Naive thymus-derived CD4-positive, alpha-beta T cell (primary cell): ENCODE measurements around the gene CEP164. TPM values are rescaled to one million over a fixed set of nuclear protein-coding genes. Genes with fewer than 3 reads are reported as not detected.

Source experiments
- ATAC-seq: fragments of 150-1000 bp; cut with Tn5 transposase; 2 replicates; pipeline ENCODE4 v1.10.0; 2021; ENCODE audit warnings: mild to moderate bottlenecking, moderate library complexity
- CTCF ChIA-PET: fragments of 350-600 bp; sonication (Branson Sonifier 250); formaldehyde crosslinking; loops from one replicate; lab custom pipeline; 2021; ENCODE audit warnings: antibody characterized with exemption; lab: Charles Lee
- POLR2A ChIA-PET: fragments of 350-600 bp; sonication (Branson Sonifier 250); formaldehyde crosslinking; loops from one replicate; lab custom pipeline; 2021; ENCODE audit warnings: antibody characterized with exemption, inconsistent platforms; lab: Charles Lee
- DNase-seq, 9 donors: peaks; one replicate each; pipeline versions ENCODE4 v3.0.0 to v3.0.0-alpha.2; 2020 to 2022; ENCODE audit warnings: mixed read lengths in 1 of 9
- H3K27ac ChIP-seq: one replicate; pipeline ENCODE4 v1.7.0; 2013; ENCODE audit warnings: mild to moderate bottlenecking, low read depth, low read length, moderate library complexity
- H3K27me3 ChIP-seq, 2 donors: one replicate each; pipeline ENCODE4 v1.7.0; 2013; ENCODE audit warnings: low read length in 2 of 2, mild to moderate bottlenecking in 2 of 2, moderate library complexity in 2 of 2; ENCODE audit not compliant: control insufficient read depth in 2 of 2, insufficient read depth in 2 of 2
- H3K36me3 ChIP-seq, 3 experiments: 1 replicate in 2 of 3; 2 replicates in 1 of 3; pipeline ENCODE4 v1.7.0; 2013; ENCODE audit warnings: low read length in 3 of 3, mild to moderate bottlenecking in 3 of 3, moderate library complexity in 1 of 3; ENCODE audit not compliant: insufficient read depth in 3 of 3, control insufficient read depth in 2 of 3
- H3K4me1 ChIP-seq, 2 donors: one replicate each; pipeline ENCODE4 v1.7.0; 2013; ENCODE audit warnings: low read length in 2 of 2, mild to moderate bottlenecking in 2 of 2, moderate library complexity in 1 of 2; ENCODE audit not compliant: control insufficient read depth in 2 of 2, insufficient read depth in 2 of 2
- H3K4me3 ChIP-seq: 2 replicates; pipeline ENCODE4 v1.7.0; 2013; ENCODE audit warnings: mild to moderate bottlenecking, low read length
- H3K9me3 ChIP-seq, 3 experiments: 1 replicate in 2 of 3; 2 replicates in 1 of 3; pipeline ENCODE4 v1.7.0; 2013; ENCODE audit warnings: low read length in 3 of 3; ENCODE audit not compliant: control insufficient read depth in 2 of 3
- H3K27ac Mint-ChIP-seq, 9 donors: one replicate each; pipeline ENCODE4 v1.8.0; 2020 to 2022; ENCODE audit warnings: mixed read lengths in 9 of 9, mild to moderate bottlenecking in 8 of 9, moderate library complexity in 5 of 9, inconsistent platforms in 2 of 9
- H3K27me3 Mint-ChIP-seq, 5 donors: one replicate each; pipeline ENCODE4 v1.8.0; 2021 to 2022; ENCODE audit warnings: mixed read lengths in 5 of 5, mild to moderate bottlenecking in 1 of 5
- H3K36me3 Mint-ChIP-seq, 5 donors: one replicate each; pipeline ENCODE4 v1.8.0; 2020 to 2022; ENCODE audit warnings: mixed read lengths in 5 of 5, mild to moderate bottlenecking in 3 of 5, inconsistent platforms in 1 of 5
- H3K4me1 Mint-ChIP-seq, 7 donors: one replicate each; pipeline ENCODE4 v1.8.0; 2020 to 2022; ENCODE audit warnings: mixed read lengths in 7 of 7, mild to moderate bottlenecking in 3 of 7, inconsistent platforms in 1 of 7
- H3K4me3 Mint-ChIP-seq, 10 donors: one replicate each; pipeline ENCODE4 v1.8.0; 2020 to 2022; ENCODE audit warnings: mild to moderate bottlenecking in 10 of 10, mixed read lengths in 10 of 10, moderate library complexity in 6 of 10, inconsistent platforms in 2 of 10
- H3K9me3 Mint-ChIP-seq, 11 donors: one replicate each; pipeline ENCODE4 v1.8.0; 2020 to 2022; ENCODE audit warnings: mixed read lengths in 11 of 11, mild to moderate bottlenecking in 4 of 11, inconsistent platforms in 1 of 11, moderate library complexity in 1 of 11
- intact Hi-C, 2 donors: fragments of 100-400 bp; cut with micrococcal nuclease; formaldehyde crosslinking; loops; one replicate each; pipeline ENCODE4 v1.15.1; 2023
- polyA plus RNA-seq, 2 donors: library from polyadenylated mRNA; unstranded; fragments of 300-500 nt; fragmentation: Illumina TruSeq; gene quantifications; one replicate each; pipeline ENCODE4 v1.2.3, GENCODE V29; 2021
- total RNA-seq, 6 experiments: library from RNA in 5 of 6; stranded (reverse) in 5 of 6; gene quantifications; 1 replicate in 5 of 6; 2 replicates in 1 of 6; pipeline ENCODE4 v1.2.3 and lab custom pipeline; 2021 to 2026

The CEP164 gene
- total and polyA plus RNA-seq, 7 experiments from 2014 or later, result 16.2 to 47.6 (median 36.7) TPM

DNA sequence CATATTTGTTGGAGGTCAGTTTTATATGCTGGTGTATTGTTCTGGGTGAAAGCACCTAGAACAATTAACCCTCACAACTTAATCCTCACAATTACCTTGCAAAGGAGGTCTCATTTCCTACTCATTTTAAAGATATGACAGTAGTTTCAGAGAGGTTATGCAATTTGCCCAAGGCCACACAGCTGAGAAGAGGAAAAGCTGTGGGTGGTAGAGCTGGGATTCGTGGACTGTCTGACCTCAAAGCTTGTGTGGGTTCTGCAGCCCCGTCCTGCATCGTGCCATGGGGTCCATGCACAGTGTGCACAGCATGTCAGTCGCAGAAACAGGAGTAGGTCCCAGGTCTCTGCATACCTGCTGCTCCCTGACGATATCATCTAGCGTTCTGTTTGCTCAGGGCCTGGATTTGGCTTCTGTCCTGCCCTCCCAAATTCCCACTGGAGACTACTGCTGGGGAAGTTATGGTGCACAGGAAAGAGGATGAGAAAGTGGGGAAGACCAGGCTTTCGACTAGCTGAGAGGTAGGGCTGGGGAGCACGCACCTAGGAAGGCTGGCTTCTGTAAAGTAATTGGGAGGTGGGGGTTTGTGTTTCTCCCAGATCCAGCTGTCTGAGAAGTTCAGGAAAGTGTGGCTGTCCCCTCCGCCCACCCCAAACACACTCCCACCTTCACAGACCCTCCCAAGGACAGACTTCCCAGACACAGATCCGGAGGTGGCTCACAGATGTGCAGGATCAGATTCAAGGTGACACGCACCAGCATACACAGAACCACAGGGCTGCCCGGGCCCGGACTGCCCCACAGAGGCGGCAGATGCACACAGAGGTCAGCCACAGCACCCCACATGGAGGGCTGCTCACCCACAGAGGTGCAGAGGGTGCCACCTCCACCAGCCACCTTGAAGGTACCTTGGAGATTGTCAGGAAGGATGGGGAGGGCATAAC, 13.6 kb upstream of the CEP164 start:
- peak overlapping the region in 1 of 9 donors; percentile 17 for H3K27ac Mint-ChIP-seq
- H3K4me1 Mint-ChIP-seq, result peaks cover 0 to 12% (median 6%) of the 10 kb centered on the region in 7 donors
- no peak for DNase-seq
- Histone ChIP-seq H3K4me1 (peaks cover 7 to 9% of the 10 kb centered on the region in 2 donors), H3K27me3 (peaks cover 0 to 7% of the 10 kb centered on the region in 2 donors), H3K4me3 (no peak overlapping the region), H3K27ac (no peak overlapping the region), H3K36me3 (no peaks in the 10 kb centered on the region), H3K9me3 (no peaks in the 10 kb centered on the region)
- no peaks in the 10 kb centered on the region for H3K9me3 Mint-ChIP-seq
- H3K36me3 Mint-ChIP-seq, result no peaks in the 10 kb centered on the region
- peaks cover 27 to 68% (median 44%) of the 10 kb centered on the region in 5 donors for H3K27me3 Mint-ChIP-seq
- ChIA-PET CTCF (no interaction called here), POLR2A (no interaction called here)
- no peak for ATAC-seq
- peak overlapping the region in 8 of 10 donors; percentile 13 to 75 (median 48) for H3K4me3 Mint-ChIP-seq
- intact Hi-C loops, result no loop called here

DNA sequence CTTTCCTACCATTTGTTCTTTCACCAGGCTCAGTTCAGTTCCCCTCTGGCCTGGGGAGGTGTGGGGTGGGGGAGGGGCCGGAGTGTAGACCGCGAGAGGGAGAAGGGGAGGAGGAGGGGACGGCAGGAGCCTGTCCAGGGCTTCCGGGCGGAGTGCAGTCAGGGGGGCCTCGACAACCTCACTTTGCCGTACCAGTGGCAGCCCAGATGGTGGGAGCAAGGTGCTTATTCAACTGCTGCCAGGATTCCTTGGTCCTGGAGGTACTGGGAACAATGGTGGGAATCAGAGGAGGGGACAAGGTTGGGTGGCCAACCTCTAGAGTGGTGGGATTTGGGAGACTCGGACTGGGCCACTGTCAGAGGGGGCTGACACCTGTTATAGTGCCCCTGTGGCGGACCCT, 12.8 kb upstream of the CEP164 start:
- no peak for ATAC-seq

DNA sequence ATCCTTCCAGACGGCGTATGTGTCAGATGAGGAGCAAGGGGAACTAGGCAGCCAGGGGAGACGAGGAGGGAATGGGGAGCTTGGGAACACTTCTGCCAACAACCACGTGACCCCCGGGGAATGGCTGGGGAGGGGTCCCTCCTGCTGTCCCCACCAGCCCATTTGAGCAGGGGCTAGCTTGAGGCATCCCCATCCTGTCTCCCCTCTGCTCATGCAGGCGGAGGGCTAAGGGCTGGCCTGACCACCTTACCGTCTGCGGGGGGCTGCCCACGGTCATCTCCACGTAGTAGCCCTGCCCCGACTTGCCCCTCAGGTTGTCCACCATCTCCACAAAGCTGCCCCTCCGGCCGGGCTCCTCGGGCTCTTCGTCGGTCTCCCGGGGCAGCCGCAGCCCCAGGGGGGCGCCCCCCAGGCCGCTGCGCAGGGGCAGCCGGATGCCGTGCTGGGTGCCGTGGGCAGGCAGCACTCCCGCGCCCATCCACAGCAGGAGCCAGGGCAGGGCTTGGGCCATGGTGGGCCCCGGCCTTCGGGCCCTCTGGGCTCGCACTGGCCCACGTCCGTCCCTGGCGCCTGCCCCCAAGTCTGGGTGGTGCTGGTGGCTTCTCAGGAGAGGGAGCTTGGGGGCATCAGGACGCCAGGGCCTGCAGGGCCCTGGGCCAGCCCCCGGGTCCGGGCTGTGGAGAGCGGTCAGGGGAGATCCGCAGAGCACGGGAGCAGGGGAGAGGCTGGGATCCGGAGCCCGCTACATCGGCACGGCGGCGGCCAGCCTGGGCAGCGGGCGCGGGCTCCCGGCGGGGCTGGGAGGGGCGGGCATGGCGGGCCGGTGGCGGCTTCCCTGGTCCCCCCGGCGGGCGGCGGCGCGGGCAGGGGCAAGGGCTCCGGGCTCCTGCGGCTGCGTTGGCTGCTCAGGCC, 12.1 kb upstream of the CEP164 start:
- H3K4me1 ChIP-seq, result peaks cover 7 to 9% of the 10 kb centered on the region in 2 donors
- H3K9me3 Mint-ChIP-seq, result no peaks in the 10 kb centered on the region
- H3K27ac Mint-ChIP-seq, result no peak overlapping the region
- ATAC-seq, result peak; percentile 67
- H3K4me3 Mint-ChIP-seq, result peak overlapping the region in 9 of 10 donors; percentile 38 to 87 (median 76)
- peaks cover 0 to 12% (median 6%) of the 10 kb centered on the region in 7 donors for H3K4me1 Mint-ChIP-seq
- H3K36me3 Mint-ChIP-seq, result no peaks in the 10 kb centered on the region
- ChIA-PET POLR2A (no interaction called here), CTCF (no interaction called here)
- H3K27me3 Mint-ChIP-seq, result peaks cover 30 to 67% (median 40%) of the 10 kb centered on the region in 5 donors
- peak in 3 of 9 donors; percentile 16 to 40 (median 17) for DNase-seq
- H3K9me3 ChIP-seq, result no peaks in the 10 kb centered on the region
- intact Hi-C loops, result loop anchor here (1.0 kb wide), 1 partner anchor 12 kb away; the partner anchor contains the start of gene CEP164 (in 2 of the 2)
- H3K27ac ChIP-seq, result no peak overlapping the region
- H3K27me3 ChIP-seq, result peaks cover 0 to 7% of the 10 kb centered on the region in 2 donors
- H3K4me3 ChIP-seq, result peak overlapping the region; percentile 47
- H3K36me3 ChIP-seq, result no peaks in the 10 kb centered on the region

More for the DNA sequence above, 12.8 kb upstream of the CEP164 start:
- no peak for DNase-seq
- Histone ChIP-seq H3K4me1 (peaks cover 7 to 9% of the 10 kb centered on the region in 2 donors), H3K9me3 (no peaks in the 10 kb centered on the region), H3K27ac (no peak overlapping the region), H3K27me3 (peaks cover 0 to 7% of the 10 kb centered on the region in 2 donors), H3K4me3 (peak overlapping the region; percentile 47), H3K36me3 (no peaks in the 10 kb centered on the region)
- H3K4me1 Mint-ChIP-seq, result peaks cover 0 to 12% (median 6%) of the 10 kb centered on the region in 7 donors
- ChIA-PET POLR2A (no interaction called here), CTCF (no interaction called here)
- peaks cover 30 to 68% (median 40%) of the 10 kb centered on the region in 5 donors for H3K27me3 Mint-ChIP-seq
- no peaks in the 10 kb centered on the region for H3K9me3 Mint-ChIP-seq
- H3K36me3 Mint-ChIP-seq, result no peaks in the 10 kb centered on the region
- H3K27ac Mint-ChIP-seq, result peak overlapping the region in 1 of 9 donors; percentile 26
- intact Hi-C loops, result no loop called here
- H3K4me3 Mint-ChIP-seq, result peak overlapping the region in 9 of 10 donors; percentile 41 to 75 (median 65)

DNA sequence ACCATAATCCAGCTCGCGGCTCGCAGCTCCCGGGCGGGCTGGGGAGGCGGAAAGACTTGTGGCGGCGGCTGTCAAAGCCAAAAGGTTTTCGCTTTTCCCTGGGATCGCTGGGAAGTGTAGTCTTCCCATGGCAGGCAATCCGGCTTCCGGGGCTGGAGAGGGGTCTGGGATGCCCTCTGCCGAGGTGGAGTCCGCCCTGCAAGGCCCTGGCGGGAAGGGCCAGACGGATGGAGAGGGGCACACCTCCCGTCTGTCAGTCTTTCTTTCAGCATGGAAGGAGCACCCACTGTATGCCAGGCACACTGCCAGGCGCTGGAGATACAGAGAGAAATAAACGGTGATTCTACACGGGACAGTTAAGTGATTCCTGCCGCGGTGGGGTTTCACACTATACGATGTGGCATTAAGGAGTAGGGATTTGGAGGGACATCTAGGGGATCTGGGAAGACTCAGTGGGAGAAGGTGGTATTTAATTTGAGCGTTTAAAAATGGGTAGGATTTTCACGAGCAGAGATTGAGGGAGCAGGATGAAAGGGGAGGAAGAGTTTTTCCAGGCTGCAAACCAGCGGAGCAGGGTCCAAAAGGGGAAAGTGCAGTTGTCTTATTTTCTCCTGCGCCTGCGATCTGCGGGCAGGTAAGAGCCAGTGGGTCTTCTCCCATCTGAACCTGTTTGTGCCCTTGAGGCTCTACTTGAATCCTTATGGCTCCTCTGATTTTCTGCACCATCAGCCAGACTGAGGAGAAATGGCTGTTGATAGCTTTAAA, 11.3 kb upstream of the CEP164 start, which contains the start of gene BACE1:
BACE1 (minus strand) TSS at position 60 of the 765 bp plus-strand sequence. CDS start 461 bp downstream, outside the sequence.
- H3K9me3 ChIP-seq, result no peaks in the 10 kb centered on the region
- H3K27ac ChIP-seq, result no peak within 1 kb of the TSS
- peak within 1 kb of the TSS; percentile 47 for H3K4me3 ChIP-seq
- Mint-ChIP-seq H3K27me3 (peaks cover 30 to 67% (median 37%) of the 10 kb centered on the region in 5 donors), H3K9me3 (no peaks in the 10 kb centered on the region), H3K4me3 (peak within 1 kb of the TSS; percentile 38 to 87 (median 76)), H3K36me3 (no peaks in the 10 kb centered on the region), H3K4me1 (peaks cover 0 to 12% (median 6%) of the 10 kb centered on the region in 7 donors), H3K27ac (peak within 1 kb of the TSS in 3 of 9 donors; percentile 5 to 74 (median 26))
- H3K36me3 ChIP-seq, result no peaks in the 10 kb centered on the region
- intact Hi-C loops, result loop anchor here (1.0 kb wide), 1 partner anchor 11 kb away; the partner anchor contains the start of gene CEP164 (in 2 of the 2)
- H3K4me1 ChIP-seq, result peaks cover 7 to 9% of the 10 kb centered on the region in 2 donors
- ChIA-PET CTCF (no interaction called here), POLR2A (no interaction called here)
- H3K27me3 ChIP-seq, result peaks cover 0 to 7% of the 10 kb centered on the region in 2 donors
- peak; percentile 52 for ATAC-seq
- DNase-seq, result peak in 2 of 9 donors; percentile 10 to 13

DNA sequence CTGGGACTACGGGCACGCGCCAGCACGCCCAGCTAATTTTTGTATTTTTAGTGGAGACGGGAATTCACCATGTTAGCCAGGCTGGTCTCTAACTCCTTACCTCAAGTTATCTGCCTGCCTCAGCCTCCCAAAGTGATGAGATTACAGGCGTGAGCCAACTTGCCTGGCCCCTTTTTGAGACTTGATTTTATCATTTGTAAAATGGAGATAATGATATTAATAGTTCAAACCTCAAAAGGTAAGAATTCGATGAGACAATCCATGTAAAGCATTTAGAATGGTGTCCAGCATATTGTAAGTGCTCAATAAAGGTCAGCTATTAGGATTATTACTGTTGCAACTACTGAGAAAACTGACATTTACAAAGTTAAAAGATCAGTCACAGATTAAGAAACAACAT, 8.9 kb upstream of the CEP164 start:
- H3K4me3 ChIP-seq, result no peak overlapping the region
- intact Hi-C loops, result no loop called here
- H3K9me3 ChIP-seq, result no peaks in the 10 kb centered on the region
- Mint-ChIP-seq H3K9me3 (no peaks in the 10 kb centered on the region), H3K4me1 (peaks cover 0 to 12% (median 6%) of the 10 kb centered on the region in 7 donors), H3K27ac (no peak overlapping the region), H3K4me3 (no peak overlapping the region), H3K36me3 (no peaks in the 10 kb centered on the region), H3K27me3 (peaks cover 26 to 56% (median 29%) of the 10 kb centered on the region in 5 donors)
- peaks cover 0 to 7% of the 10 kb centered on the region in 2 donors for H3K27me3 ChIP-seq
- POLR2A ChIA-PET, result no interaction called here
- peaks cover 7 to 9% of the 10 kb centered on the region in 2 donors for H3K4me1 ChIP-seq
- no peak for ATAC-seq
- no peak overlapping the region for H3K27ac ChIP-seq
- H3K36me3 ChIP-seq, result no peaks in the 10 kb centered on the region
- no peak for DNase-seq
- CTCF ChIA-PET, result interaction anchor here (0.7 kb wide), 1 partner anchor 15 kb away, joined by 3 read pairs; no protein-coding TSS in a partner anchor
